Measurements from ENCODE around the gene STAT4.

STAT4 gene

DNA sequence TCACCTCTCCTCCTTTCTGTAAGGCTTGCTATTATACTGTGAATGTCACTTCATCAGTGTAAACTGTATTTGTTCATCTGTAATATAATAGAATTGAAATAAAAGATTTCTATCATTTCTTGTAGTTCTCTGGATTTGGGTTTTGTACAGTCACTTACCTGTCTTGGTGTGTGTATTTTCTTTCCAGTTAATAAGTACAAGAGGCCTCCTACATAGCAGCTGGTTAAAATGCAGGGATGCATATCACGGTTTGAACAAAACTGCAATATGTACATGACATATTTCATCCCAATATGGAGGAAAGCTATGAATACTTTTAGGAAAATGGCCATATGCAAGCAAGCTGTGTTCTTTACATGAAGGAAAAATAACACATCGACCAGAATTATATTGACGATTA lies 131.4 kb downstream of the STAT4 start:
- DNase-seq (ENCODE audit: low read depth in 1 of 2, low spot score in 1 of 2) = no peak

DNA sequence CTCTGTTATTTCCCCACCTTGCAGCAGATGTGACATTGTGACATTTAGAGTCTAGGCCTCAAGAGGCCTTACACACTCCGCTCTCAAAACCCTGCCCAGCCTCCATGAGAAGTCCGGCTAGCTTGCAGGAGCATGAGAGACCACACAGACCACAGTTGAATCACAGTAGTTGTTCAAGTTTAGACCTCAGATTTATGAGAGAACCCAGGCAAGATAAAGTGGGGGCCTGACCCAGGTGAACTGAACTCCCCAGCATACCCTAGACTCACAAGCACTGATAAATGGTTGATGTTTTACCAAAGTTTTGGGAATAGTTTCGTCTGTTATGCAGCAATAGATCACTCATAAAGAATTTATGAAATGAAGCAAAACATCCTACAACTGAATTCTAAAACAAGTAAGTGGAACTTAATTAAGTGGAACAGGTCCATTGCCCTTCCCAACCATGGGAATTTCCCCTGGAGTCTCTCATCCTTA lies 132.1 kb downstream of the STAT4 start:
- no peak for DNase-seq (ENCODE audit: low read depth in 1 of 2, low spot score in 1 of 2)

DNA sequence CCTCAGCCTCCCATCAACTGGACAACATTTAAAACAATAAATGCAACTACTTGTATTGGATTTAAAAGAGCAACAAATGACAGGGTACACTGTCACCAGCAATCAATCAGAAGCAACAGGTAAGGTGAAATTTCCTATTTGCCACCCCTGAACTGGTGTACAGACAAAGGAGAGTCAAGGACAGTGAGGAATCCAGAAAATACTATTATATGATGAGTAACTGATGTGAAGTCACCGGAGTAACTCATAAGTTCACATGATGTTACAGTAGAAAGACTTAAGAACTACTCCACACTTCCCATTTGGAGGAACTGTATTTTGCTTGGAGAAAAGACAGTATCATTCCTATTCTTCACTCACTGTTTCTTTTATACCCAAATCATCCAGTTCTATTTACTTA lies 132.7 kb downstream of the STAT4 start:
- no peak for DNase-seq (ENCODE audit: low read depth in 1 of 2, low spot score in 1 of 2)

- no peak for DNase-seq (ENCODE audit: low read depth in 1 of 2, low spot score in 1 of 2)
Measured at GRCh38 chr2:191015831-191016230, 135.0 kb downstream of the STAT4 start.

- no peak for DNase-seq (ENCODE audit: low read depth in 1 of 2, low spot score in 1 of 2)
Measured at GRCh38 chr2:191015239-191015638, 135.6 kb downstream of the STAT4 start.

GRCh38 chr2:191014653-191015020 lies 136.2 kb downstream of the STAT4 start:
- DNase-seq (ENCODE audit: low read depth in 1 of 2, low spot score in 1 of 2) = no peak

DNA sequence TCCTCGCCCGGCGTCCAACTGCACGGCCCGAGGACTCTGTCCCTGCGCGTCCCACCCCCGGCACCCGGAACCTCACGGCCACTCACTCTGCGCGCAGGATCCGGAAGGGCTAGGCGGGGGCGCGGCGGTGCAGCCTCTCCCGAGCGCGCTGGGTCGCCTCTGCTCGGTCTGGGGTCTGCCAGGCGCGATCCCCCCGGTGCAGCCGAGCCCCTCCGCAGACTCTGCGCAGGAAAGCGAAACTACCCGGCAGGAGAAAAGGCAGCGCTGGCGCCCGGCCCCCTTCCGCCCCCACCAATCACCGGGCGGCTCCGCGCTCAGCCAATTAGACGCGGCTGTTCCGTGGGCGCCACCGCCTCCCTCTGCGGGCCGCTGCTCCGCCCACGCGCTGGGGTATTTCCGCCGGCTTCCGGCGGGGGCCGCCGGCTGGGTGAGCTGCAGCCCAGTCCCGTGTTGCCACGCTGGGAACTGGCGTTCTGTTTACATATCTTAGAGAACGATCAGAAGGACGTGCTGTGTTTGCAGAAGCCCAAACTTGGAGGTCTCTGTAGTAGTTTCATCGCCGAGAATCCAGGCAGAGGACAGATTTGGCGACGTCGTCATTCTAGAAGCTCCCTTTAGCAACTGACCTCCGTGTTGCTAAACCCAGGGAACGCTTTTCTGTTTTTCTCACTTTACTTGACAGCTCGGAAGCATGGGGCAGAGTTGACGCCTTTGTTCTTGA lies 136.7 kb downstream of the STAT4 start, which contains the start of gene STAT1:
STAT1 (minus strand) TSS at position 240 of the 721 bp plus-strand sequence. CDS start 4,168 bp downstream, outside the sequence.
- DNase-seq (ENCODE audit: low read depth in 1 of 2, low spot score in 1 of 2) = peak; percentile 91 to 97

DNA sequence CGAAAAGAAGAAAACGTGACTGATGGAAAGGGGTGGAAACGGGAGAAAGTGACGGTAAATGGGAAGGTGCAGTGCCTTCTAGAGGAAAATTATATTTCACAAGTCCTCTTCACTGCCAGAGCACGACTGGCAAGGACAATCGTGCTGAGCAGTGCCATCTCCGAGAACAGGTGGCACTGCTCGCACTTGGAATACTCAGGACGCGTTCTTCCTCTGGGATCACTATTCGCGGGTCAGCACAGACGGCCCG lies 137.2 kb downstream of the STAT4 start:
- DNase-seq (ENCODE audit: low read depth in 1 of 2, low spot score in 1 of 2) = no peak

DNA sequence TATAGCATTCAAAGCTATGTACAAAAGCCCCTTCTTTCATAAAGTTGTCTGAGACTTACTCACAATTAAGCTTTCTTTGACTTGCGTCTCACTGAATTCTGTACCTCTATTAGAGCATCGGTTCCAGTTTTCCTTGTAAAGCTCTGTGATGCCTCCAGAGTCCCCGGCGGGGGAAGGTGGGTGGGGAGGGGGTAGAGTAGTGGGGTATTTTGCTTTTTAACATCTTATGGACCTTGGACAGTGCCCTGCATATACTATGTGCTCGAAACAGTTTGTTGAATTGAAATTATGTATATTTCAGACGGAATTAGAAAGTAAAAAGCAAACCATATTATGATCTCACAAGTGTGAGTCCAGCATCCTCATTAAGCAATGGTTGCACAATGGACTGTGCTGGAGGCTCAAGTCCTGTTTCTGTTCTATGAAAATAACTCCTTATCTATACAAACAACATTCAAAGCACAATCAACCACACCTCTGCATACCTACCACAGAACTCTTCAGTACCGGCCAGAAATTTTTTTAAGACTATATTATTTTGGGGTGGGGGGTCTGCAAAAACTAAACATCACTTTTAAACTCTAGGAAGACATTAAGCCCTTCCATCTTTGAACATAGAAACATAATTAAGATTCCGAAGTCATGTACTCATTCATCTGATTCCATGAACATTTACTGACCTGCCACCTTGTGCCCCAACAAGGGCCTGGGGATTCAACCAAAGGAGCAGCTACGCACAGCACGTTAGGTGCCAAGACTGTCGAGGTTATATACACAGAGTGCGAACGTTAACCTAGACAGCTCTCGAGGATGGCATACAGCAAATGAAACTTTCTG lies 137.7 kb downstream of the STAT4 start:
- DNase-seq (ENCODE audit: low read depth in 1 of 2, low spot score in 1 of 2) = no peak

- no peak for DNase-seq (ENCODE audit: low read depth in 1 of 2, low spot score in 1 of 2)
Measured at GRCh38 chr2:191012346-191012745, 138.4 kb downstream of the STAT4 start.

GRCh38 chr2:191010887-191011885 lies 139.6 kb downstream of the STAT4 start:
- no peak for DNase-seq (ENCODE audit: low read depth in 1 of 2, low spot score in 1 of 2)

DNA sequence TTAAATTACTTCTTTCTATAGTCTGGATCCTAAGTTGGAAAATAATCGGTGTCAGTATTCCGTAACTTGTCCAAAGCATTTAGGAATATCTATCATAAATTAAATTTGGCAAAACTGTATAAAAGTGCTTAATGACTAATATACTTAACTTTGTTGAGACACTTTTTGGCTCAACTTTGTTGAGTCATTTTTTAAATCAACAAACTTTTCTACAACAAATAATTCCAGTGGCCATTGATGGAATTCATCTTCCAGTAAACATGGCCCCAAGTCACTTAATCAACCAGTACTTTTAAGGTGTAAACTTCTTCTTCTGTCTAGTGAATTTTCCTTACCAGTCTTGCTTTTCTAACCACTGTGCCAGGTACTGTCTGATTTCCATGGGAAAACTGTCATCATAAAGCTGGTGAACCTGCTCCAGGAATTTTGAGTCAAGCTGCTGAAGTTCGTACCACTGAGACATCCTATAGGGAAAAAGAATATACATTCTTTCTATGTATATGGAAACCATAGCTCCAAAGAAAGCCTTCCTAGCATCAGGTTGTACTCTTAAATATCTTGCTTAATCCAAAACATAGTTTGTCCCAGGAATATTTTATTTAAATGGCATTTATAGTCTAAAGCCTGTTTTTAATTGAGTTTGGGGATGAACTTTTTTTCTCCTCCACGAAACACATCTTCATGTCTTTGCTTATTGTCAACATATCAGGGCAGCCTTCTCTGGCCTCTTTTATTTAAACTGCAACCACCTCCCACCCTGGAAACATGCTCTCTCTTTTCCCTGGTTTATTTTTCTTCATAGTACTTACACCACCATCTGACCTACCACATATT lies 141.0 kb downstream of the STAT4 start:
- no peak for DNase-seq (ENCODE audit: low read depth in 1 of 2, low spot score in 1 of 2)

DNA sequence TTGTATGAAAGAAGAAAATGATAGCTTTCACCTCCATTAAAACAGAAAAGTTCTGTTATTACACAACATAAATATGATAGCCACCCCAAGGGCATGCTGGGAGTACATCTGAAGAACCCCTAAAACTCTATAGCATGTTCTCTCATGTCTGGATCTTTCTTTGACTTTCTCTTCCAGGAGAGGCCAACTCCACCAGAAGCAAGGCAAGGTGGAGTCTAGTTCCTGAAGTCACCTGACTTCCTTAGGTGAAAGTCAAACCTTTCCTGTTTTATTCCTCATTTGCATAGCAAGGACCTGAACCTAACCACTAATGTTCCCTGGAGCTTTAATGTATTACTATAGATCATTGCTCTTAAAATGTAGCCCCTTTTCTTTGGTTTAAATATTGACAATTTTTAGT lies 142.5 kb downstream of the STAT4 start:
- no peak for DNase-seq (ENCODE audit: low read depth in 1 of 2, low spot score in 1 of 2)

DNA sequence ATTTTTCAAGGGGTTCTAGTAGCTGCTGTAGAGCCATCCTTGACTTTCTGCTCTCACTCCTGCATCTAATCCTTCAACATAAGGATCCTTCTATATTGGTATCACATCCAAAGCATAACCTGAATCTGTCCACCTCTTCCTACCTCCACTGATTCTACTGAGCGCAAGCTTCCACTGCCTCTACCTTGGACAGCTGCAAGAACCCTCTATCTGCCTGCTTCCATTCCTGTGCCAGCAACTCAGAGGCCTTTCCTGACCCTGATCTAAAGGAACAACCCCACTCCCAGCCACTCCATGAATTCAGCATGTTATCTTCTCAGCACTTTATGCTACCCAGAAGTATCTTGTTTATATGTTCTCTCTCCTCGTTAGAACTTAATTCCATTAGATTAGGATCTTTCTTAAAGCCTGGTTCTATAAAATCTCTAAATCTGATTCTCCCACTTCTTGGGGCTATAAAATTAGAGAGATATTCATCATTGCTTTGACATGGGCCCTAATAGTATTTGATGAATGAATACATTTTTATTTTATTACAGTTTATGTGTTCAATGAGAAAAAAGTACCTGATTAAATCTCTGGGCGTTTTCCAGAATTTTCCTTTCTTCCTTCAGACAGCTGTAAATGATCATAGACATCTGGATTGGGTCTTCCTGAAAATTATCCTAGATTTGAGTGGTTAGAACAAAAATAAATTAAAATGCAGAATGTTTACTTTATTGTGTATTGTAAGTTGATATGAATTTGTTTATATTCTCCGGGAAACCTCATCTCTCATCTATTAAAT lies 143.6 kb downstream of the STAT4 start:
- DNase-seq (ENCODE audit: low read depth in 1 of 2, low spot score in 1 of 2) = no peak

- DNase-seq (ENCODE audit: low read depth in 1 of 2, low spot score in 1 of 2) = no peak
Measured at GRCh38 chr2:191006297-191006696, 144.5 kb downstream of the STAT4 start.

GRCh38 chr2:191003405-191004309 lies 147.1 kb downstream of the STAT4 start:
- DNase-seq (ENCODE audit: low read depth in 1 of 2, low spot score in 1 of 2) = no peak

DNA sequence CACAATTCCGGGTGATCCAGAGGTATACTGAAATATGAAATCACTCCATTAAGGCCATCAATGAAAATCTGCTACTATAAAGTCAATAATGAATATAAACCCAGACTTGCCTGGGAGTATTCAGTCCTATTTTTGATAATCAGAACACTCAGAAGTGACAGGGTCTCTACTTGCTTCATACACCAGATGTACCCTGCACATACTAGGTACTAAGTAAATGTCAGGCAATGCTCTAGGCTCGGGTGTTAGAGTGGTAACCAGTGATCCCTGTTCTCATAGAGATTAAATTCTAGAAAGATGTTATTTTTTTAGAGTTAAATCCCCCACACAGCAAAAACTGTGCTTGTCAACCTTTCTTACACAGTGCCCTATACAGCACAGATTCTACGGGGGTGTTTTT lies 149.2 kb downstream of the STAT4 start:
- DNase-seq (ENCODE audit: low read depth in 1 of 2, low spot score in 1 of 2) = no peak

DNA sequence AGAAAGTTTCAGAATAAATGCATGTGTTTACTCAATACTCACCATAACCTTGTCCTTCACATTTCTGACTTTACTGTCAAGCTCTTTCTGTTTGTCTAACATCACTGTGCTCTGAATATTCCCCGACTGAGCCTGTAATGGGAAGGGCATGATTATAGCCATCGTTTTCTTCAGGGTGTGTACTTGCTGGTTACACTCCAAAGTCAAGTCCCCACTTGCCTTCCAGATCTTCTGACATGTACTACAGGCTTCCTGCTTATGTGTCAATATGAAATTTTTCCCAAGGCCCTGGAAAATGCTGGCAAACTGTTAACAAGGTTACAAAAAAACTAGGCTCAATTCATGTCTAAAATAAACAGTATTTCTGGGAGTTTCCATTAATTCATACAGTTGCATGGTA lies 149.8 kb downstream of the STAT4 start:
- DNase-seq (ENCODE audit: low read depth in 1 of 2, low spot score in 1 of 2) = no peak

Measured in activated T-helper 1 cell treated with anti-CD3 and anti-CD28 coated beads, Interleukin-2, amount 50 U/mL, for 16 hours (primary cell).